HG02840 (cell line): ENCODE measurements around the gene KIFC1.

Source experiments
- ATAC-seq: cut with Tn5 transposase; IDR thresholded peaks from one replicate; pipeline ENCODE4 v1.9.1; 2021; ENCODE audit warnings: mild to moderate bottlenecking, moderate library complexity, moderate number of reproducible peaks; ENCODE audit not compliant: unreplicated experiment, low FRiP score

Gene KIFC1

DNA sequence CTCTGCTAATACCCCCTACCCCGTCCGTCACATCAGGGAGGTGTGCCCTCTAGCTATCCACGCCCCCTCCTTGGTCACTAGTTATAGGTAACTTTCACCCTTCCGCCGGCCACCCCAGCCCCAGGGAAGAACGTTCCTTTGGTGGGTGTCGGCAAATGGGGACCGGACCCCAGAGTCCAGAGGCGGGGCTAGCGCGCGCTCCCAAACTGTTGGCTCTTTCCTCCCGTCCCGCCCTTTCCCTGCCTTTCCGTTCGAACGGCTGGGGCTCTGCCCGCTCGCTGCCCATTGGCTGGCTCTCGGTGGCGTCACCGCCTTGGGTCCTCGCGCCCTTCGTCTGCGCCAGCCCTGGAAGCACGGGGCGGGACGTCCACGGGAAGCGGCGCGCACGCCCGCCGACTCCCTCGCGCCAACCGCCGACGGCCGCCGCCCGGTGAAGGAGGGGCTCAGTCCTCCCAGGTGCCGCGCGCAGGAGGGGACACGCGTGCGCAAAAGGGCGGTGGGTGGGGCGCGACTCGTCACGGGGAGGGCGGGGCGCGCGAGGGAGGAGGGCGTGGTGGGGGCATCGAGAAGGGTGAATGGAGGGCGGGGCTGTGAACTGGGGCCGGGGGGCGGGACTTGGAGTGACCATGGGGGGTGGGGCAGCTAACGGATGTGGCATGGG is 18.6 kb downstream of the KIFC1 start:
- peak; percentile 80 for ATAC-seq

DNA sequence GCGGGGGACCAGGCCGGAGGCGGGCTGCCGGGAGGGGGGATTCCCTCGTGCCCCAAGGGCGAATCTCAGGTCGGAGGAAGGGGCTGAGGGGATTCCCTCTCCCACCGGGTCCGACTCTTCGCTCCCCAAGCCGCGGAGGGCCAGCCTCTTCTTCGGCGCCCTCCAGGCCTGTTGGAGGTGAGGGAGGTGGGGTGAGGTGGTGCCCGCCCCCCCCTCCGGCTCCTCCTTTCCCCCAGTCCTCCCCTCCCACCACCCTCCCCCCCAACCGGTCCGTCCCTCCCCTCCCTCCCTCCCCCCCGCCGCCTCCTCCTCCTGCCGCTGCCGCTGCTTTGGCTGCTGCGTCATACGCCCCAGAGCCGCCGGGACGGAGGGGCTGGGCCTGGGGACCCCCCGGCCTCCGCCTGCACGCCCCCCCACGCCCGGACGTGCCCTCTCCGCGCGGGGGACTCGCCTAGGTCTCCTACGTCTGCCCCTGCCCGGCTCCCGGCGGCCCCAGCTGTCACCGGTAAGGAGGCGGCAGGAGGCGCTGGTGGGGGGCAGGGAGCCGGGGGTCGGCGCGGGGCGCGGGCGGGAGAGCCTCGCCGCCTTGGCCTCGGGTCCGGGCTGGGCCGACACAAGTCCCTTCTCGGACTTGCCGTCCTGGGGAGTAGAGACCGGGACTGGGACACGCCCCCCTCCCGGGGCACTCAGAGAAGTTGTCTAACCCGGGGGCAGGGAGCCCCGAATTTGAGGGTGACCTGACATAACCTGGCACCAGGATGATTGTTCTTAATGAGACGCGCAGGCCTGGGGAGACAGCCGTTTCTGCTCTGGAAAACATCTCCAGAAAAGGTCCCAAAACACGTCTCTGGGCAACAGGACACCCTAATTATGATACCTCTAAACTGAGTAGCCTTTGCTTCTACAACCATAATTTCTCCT is 19.3 kb downstream of the KIFC1 start, which contains the start of gene PHF1:
Gene PHF1, plus strand, starts transcription at position 304 of the 921 bp plus-strand sequence. CDS start 1,250 bp downstream, outside the sequence.
- peak; percentile 43 for ATAC-seq

DNA sequence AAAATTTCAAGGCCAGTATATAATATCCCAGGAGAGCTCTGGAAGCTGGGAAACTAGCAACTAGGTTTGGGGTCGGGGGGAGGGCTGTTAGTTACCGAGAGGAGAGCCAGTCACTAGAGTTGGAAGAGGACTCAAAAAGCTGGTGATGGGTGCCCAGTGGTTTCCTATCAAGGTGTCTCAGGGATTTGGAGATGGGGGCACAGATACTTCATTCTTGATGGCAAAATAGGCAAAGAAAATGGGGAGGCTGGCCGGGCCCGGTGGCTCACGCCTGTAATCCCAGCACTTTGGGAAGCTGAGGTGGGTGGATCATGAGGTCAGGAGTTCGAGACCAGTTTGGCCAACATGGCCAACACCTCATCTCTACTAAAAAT is 20.0 kb downstream of the KIFC1 start:
- ATAC-seq: no peak

DNA sequence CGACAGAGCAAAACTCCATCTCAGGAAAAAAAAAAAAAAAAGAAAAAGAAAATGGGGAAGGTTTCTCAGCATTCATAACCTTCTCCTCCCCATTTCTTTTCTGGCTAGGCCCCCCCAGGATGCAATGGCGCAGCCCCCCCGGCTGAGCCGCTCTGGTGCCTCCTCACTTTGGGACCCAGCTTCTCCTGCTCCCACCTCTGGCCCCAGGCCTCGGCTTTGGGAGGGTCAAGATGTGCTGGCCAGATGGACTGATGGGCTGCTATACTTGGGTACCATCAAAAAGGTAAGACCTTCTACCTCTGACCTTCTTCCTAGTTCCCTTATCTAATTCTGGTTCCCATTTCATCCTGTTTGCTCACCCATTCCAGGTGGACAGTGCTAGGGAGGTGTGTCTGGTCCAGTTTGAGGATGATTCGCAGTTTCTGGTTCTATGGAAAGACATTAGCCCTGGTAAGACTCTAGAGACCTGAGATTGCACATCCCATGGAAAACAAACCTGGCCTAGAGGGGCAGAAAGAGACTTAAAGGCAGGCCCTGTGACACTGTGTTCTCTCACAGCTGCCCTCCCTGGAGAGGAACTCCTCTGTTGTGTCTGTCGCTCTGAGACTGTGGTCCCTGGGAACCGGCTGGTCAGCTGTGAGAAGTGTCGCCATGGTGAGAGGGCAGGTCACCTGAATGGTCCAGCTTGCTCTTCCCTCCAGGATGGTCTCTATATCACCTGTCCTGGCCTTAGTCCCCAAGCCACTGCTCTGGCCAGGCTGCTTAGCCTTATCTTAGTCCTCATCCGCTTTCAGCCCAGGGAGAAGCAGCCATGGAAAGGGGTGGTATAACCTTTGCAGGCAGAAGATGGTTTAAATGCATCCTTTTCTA is 20.8 kb downstream of the KIFC1 start:
- no peak for ATAC-seq

DNA sequence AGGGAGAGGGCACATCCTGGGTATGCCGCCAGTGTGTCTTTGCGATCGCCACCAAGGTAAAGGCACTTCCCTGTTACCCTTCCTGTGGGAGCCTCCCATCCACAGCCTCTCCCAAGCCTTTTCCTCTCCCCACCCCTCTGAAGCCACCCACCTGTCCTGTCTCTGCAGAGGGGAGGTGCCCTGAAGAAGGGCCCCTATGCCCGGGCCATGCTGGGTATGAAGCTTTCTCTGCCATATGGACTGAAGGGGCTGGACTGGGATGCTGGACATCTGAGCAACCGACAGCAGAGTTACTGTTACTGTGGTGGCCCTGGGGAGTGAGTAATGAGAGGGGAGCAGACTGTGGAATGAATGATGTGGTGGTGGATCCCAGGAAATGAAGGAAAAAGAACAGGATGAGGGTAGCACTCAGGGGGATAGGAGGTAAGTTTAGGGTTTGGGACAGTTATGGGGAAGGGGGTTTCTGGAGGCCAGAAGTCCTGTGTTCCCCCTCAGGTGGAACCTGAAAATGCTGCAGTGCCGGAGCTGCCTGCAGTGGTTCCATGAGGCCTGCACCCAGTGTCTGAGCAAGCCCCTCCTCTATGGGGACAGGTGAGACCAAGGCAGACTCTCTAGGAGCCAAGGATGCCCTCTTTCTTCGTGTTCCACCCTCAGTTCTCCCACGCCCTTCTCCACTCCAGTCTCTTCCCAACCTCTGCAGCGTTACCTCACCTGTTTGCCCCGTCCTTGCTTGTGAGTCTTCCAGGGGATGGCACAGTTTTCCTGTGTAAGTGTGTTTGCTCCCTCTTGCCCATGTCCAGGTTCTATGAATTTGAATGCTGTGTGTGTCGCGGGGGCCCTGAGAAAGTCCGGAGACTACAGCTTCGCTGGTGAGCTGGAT is 21.9 kb downstream of the KIFC1 start:
- no peak for ATAC-seq

DNA sequence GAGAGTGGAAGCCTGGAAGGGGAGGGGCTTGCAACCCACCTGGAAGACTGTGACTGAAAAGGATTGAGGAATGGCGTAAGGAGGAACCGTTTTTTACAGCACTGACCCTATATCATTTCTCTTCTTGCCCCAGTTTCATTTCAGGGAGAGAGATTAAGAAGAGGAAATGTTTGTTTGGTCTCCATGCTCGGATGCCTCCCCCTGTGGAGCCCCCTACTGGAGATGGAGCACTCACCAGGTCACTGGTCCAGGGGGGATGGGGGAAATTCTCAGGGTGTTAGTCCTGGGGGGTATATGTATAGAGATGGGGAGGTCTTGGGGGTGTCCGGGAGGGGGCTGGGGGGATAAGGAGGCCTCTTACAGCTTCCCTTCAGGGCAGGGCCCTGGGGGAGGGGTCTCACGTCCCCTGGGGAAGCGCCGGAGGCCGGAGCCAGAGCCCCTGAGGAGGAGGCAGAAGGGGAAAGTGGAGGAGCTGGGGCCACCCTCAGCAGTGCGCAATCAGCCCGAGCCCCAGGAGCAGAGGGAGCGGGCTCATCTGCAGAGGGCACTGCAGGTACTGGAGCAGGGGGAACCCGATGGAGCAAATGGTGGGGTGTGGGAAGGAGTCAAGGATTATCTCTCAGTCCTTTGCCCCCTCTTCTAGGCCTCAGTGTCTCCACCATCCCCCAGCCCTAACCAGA is 23.1 kb downstream of the KIFC1 start:
- no peak for ATAC-seq

DNA sequence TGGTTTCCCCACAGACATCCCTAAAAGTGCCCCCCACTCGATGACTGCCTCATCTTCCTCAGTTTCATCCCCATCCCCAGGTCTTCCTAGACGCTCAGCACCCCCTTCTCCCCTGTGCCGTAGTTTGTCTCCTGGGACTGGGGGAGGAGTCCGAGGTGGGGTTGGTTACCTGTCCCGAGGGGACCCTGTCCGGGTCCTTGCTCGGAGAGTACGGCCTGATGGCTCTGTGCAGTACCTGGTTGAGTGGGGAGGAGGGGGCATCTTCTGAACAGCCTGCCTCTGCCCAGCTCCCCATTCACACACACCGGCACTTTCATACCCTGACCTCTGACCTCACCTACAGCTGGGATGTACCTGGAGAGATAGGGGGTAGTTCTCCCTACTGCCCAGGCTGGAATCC is 24.2 kb downstream of the KIFC1 start:
- no peak for ATAC-seq

DNA sequence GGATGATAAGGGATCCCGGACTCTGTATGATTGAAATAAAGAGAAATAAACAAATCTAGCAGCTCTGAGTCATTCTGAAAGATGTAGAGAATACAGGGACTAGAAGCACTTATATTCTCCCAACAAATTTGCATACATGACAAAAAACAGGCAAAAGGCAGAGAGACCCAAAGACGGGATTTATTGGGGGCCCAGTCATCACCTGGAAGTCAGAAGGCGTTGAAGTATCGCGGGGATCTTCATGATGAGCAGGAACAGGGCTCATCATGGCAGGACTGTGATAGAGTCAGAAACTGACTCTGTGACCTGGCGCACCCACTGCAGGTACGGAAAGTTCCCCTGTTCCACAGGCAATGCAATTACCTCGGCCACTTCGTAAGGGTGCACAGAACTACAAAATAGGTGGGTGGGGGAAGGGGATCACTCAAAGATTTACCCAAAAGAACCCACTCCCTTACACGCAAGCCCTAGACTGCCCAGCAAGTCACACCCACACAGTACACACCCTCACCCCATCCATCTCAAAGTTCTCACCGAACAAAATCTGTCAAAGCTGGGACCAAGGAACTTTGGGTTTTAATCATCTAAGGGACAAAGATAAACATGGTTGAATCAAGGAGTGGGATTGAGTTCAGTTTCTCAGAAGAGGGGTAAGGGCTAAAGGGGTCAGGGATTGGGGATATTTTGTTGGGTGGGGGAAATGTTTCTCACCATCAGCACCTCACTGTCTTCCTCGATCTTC is 24.9 kb downstream of the KIFC1 start:
- no peak for ATAC-seq

DNA sequence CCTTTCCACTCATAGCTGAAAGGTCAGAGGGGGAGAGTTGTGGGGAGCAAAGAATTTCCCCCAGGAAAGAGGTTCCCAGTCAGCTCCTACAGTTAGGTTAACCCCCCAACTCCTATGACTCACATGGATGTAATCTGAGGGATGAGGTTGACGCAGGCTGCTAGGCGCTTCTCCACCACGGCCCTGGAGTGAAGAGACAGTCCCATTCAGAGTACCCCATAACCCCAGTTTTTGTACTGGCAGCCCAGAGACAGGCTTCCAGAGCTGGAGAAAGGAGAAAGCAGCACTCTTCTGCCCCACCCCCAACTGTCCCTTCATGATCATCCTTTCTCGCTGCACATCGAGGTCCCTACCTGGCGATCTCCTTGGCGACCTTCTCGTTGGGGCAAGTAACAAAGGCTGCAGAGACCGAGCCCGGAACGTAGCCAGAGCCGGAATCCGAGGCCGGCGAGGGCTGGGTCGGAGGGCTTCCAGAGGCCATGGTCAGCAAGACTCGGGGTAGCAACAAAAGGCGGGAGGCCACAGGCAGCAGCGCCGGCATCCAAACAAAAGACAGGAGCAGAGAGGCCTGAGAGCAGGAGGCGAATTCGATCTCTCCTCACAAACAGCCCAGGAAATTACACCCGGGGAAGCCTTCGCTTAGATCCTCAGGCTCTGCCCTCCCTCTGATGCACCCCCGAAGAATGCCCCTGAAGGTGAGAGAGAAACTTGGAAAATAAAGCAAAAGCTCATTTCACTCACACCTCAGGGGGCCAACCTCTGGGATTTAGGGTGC is 25.7 kb downstream of the KIFC1 start:
- no peak for ATAC-seq

DNA sequence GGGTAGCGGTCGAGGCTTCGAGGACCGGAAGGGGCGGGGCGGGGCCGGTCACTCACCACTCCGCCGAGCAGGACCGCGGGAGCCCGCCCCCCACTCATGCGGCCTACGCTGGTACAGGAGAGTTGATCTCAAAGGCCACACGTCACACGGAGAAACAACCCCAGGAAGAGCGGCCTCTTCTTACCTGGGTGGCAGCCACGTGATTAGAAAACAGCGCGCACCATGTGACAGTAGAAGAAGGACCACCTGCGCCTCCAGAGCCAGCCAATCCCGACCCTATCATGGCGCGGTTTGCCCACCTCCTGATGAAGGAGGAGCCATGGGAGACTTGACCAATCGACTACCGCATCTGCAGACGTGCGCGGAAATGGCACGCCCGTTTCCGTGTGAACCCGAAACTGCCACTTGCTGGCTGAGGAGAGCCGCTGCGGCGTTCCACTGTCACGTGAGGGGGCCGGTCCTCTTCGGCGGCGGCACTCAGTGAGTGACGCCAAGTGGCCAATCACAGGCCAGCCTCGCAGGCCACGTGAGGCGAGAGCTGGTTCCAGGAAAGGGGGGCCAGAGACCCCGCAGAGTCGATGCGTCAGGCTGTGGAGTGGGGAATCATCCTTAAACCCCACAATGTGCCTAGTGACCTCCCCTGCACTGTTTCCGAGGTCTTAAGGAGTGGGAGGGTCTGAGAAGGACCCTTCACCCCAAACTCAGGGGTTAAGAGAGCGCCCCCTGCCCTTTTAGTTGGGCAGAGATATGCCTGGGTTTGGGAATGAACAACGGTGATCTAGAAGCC is 26.5 kb downstream of the KIFC1 start, which contains the start of gene CUTA:
Gene CUTA, minus strand, starts transcription at position 205 of the 787 bp plus-strand sequence. Its CDS starts 107 bp downstream, at position 98.
- ATAC-seq: peak; percentile 83

DNA sequence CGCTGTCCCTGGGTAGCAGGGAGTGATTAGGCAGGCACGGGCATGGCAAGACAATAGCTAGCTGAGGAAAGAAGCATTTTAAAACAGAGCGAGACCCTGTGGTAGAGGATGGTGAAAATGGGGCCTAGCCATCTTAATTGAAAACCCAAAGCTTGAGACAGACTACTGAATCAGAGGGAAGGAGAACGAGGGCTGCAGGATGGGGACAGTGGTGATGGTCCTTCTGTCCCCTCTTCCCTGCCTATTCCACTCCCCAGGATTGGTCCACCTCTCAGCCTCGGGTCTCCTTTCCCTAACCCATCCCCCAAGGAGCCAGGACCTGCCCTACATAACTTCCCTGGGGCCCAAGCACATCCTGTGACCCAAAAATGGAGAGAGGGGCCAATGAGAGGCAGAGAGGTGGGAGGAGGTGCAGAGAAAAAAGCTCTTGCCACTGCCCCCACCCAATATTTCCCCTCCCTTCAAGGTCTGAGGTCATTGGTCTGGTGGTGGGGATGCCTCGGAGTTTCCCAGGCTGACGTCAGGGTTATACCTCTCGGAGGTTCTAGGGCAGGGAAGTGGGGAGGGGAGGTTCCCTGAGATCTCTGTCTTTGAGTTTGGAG is 27.2 kb downstream of the KIFC1 start:
- no peak for ATAC-seq

DNA sequence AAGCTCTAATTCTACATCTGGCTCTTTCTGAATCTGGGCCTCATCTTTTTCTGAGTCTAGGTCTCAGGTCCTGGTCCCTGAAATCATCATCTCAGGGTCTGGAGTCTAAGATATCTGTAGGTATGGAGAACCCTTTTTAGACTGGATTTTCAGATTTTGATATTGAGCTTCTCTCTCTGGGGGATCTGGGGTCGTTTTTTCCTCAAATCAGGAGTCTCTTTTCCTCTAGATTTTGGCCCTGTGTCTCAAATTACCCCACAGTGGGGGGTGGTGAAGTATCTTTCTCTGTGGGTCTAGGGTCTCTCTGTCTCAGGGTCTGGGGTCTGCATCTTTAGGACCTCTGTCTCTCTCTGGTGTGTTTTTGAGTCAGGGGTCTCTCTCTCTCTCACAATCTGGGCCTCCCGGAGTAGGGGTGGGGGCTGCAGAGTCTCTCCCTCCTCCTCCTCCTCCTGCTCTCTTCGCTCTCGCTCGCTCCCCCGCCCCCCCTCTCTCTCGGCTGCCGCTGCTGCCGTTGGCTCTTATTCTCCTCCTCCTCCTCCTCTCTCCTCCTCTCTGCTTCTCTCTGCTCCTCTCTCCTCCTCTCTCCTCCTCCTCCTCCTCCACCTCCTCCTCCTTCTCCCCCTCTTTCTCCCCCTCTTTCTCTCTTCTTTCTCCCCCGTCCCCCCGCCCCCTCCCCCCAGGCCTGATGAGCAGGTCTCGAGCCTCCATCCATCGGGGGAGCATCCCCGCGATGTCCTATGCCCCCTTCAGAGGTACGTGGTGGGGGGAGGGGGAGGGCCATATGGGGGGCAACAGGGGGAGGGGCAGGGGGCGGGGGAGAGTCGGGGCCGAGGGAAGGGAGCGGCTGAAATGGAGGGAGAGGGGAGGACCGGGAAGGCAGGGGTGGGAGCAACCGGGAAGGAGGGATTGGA is 28.2 kb downstream of the KIFC1 start, which contains the start of gene SYNGAP1:
Gene SYNGAP1, plus strand, starts transcription at position 486 of the 911 bp plus-strand sequence. Its CDS starts 200 bp downstream, at position 686.
- no peak for ATAC-seq

DNA sequence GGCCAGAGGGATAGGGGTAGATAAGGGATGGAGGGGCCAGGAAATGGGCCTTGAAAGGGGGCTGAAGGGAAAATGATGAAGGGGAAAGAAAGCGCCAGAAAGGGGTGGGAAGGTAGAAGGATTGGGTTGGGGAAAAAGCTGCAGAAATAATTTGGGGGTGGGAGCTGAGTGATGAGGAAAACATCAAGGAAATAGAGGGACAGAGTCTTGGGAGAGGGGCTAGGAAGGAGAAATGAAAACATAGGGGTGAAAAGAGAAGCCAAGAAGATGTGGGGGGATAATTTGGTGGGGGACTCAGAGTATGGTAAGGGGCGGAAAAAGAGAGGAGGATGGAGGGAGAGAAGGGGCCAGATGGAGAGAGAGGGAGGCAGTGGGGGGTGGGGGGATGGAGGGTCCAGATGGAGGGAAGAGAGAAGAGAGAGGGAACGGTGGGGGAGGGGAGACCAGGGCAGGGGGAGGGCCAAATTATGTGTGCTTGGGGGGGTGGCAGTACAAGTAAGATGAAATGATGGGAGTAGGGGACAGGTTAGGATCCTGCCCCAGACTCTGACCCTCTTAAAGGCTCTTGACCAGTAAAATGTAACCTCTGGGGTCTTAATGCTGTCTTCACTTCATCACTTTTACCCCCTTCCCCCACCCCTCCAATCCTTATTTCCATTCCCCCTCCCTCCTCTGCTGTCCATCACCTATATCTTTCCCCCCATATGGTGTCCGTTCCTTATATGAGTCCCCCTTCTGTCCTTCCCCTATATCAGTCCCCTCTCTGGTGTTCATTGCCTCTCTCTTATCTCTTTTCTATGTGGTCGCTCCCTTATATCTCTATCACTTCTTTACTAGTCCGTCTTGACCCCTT is 29.1 kb downstream of the KIFC1 start:
- ATAC-seq: no peak

DNA sequence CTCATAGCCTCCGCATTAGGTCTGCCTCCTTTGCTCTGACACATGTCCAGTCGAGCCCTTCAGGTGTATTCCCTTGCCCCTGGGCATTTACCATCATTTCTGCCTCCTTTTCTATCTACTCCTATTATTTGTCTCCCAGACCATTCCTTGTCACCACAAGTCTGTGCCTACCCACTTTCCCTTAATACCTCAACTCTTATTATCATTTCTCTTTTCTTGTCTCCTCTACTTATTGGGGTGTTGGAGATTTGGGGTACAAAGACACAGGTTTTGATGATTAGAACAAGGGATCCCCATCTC is 29.7 kb downstream of the KIFC1 start:
- no peak for ATAC-seq

DNA sequence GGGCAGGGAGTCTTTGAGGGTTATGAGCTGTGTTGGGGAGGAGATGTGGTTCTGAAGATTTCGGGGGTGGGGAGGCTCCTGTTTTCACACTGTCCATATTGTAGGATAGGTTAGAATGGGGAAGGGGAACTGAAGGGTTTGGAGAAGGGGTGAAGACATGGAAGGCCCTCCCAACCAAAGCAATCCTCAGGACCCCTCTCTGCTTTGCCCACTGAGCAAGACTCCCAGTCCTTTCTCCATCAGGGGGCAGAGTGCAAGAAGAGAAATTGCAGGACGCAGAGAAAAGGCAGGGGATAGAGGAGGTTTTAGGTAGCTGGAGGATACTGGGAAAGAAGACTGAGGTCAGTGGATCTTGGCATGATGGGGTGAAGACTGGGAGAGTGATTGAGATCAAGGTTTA is 32.2 kb downstream of the KIFC1 start:
- no peak for ATAC-seq
